Inflammatory macrophage (primary cell): Measurements from ENCODE around the gene RFTN1.
"Not testable (repeated sequence)": the region's sequence is repeated elsewhere in the genome, so short reads cannot be mapped to it uniquely, and the experiment has no call there.

Experiments used
- DNase-seq, 2 donors: peaks; one replicate each; pipeline ENCODE4 v3.0.0-alpha.2; 2020 to 2022

RFTN1 gene

DNA sequence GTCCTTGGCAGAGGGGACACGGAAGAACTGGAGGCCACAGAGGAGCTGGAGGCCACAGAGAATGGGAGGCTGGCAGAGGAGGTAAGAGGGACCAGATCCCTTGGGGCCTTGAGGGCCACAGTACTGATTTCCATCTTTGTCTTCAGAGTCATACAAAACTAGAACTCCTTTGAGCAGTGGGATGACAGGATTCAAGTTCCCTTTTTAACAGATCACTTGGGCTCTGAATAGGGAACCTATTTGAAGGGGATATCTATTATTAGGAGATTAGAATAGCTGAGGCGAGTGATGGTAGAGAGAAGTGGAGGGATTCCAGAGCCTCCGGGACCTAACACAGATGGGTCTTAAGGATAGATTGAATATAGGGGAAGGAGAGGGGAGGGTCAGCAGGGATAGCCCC is 192.8 kb downstream of the RFTN1 start:
- peak; percentile 44 to 46 for DNase-seq

DNA sequence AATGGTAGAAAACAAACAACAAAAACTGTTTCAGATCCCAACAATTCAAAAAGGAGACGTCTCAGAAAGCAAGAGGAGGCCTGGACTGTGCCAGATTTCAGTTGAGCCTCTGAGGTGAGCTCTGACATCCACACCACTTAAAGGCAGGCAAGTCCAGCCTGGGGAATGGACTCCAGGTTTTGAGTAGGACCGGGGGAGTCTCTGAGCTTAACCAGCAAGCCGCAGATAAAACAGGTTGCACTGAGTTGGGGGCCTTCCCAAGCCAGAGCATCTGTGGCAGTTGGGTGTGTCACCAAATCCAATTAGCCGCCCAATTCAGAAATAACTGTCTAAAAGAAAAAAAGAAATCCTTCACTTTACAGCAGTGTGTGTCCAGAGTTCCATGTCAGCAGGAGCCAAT is 193.8 kb downstream of the RFTN1 start:
- DNase-seq = no peak

DNA sequence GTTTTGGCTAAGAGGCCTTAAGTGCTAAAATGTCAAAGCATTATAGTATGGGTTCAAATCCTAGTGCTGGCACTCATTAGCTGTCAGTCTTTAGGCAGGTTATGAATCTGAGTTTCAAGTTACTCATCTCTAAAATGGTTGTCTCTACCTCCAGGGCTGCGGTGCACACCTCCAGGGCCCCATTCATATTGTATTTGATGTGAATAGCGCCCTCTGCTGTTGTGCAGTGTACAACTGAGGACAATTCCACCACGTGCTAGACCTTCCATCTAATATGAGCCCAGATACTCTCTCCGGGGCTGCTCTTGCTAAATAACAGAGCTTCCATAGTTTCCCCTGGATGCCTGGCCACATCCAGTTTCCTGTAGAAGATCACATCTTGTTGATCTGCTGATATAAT is 194.2 kb downstream of the RFTN1 start:
- no peak for DNase-seq

DNA sequence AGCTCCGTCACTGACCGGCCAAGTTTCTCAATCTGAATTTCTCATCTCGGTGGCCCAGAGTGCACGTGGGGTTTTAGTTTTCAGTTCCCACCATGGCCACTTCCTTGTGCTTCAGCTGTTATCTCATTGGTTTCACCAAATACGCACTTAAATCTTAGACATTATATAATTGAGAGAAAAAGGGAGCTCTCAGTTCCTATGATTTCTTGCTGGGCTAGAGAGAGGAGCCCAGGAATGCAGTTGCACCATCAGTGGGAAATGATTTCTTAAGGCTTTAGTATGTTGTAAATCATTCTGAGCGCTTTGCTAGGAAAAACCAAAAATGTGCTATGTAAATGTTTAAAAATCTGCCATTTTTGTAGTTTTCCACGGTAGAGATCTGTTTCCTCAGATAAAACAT is 195.3 kb downstream of the RFTN1 start:
- DNase-seq = peak; percentile 24 to 37

DNA sequence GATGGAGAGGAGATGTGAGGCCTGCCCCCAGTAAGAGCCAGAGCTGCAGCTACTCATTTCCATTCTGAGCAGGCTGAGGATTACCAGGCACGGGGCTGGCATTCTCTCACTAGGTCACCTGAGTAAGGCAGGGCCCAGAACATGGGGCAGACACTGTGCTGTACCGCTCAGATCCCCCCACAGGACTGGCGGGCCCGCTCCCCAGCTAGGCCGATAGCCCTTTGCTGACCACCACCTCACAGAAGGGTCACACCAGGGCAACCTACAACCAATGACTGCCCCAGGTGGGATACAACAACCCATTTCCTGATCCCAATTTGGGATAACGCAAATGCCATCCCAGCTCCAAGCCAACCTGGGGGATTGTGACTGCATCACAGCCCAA is 195.9 kb downstream of the RFTN1 start:
- DNase-seq = no peak

DNA sequence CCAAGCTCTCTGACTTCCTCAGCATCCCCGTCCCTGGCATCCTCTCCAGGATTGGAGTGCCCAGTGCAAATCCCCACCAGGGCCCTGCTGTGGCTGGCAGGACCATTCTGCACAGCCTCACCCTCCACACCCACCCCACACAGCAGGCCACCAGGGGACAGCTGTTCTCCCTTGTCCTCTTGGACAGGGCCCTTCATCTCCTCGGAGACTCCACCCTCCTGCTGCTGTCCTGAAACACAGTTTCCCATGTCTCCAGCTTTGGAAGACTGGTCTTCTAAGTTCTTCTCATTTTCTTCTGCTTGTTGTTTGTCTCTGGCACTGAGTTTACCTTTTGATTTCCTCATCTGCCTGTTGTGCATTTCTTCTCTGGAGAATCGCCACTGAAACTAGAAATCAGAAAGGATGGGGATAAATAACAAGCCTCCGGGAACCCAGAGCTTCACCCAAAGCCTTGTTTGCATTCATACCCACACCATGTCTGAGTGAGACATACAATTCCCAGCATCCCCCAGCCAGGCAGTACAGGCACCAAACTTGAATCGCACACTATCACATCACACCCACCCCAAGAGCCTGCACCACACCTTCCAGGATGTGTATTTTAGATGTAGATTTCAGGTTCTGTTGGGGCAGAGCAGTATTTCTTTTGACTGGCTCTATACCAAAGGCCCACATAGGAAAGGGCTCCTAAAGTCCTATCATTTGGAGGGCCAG is 196.5 kb downstream of the RFTN1 start:
- no peak for DNase-seq

DNA sequence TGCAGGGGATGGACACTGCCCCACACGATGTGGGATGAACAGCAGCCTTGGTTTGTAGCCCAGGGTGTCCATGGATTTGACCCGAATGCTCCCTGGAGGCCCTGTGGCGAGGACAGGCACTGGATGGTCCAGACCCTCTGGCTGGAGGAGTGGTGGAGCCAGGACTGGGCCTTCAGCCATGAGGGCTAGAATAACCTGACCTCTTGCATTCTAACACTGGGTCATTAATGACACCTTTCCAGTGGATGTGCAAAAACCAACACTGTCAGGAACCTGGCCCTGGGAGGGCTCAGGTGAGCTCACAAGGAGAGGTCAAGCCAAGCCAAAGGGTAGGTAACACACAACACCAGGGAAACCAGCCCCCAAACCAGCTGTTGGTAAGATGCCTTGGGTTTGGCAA is 197.1 kb downstream of the RFTN1 start:
- no peak for DNase-seq

DNA sequence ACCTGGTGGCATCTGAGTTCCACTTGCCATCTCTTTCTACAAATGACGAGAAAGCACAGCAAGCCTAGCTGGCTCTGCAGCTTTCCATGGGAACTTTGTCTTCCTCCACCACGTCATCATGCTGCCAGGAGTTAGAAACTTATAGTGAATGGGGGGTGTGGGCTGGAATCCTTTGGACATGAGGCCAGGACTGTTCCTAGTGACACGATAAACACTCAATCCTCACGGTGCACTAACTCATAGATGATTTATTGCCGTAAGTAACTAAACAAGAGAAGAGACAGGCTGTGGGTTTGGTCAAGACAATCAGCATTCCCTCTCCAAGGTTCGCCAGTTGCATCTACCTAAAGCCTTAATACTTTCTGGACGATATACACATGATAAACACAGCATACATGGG is 197.9 kb downstream of the RFTN1 start:
- no peak for DNase-seq

DNA sequence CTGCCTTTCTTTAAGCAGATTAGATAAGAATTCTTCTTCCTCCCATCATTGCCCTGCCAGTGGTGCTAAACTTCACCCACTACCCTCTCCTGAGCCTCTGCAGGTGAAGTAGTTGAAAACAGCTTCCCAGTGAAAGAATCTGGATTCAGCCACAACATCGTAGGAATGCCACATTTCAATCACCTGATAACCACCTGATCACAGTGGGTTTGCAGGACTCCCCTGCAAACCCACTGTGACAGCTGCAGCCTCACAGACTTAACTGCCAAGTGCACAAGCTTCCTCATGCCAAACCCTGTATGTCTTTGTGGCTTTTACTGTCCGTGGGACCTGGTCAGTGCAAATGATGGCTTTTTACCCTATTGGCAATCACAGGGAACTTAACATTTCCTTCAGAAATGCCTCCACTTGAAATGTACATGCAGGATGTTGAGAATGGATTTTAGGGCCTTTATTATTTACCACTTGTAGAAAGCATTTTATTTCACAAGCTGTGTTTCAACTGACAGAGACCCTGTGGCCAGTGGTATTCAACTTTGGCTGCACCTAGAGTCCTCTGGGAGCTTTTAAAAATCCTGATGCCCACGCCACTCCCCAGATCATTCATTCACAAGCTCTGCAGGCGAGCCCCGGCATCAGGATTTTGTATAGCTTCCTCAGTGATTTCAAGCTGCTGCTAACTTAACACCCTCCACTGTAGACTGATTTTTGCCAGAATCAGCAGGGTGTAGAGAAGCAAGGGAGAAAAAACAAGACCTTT is 199.4 kb downstream of the RFTN1 start:
- DNase-seq = no peak

DNA sequence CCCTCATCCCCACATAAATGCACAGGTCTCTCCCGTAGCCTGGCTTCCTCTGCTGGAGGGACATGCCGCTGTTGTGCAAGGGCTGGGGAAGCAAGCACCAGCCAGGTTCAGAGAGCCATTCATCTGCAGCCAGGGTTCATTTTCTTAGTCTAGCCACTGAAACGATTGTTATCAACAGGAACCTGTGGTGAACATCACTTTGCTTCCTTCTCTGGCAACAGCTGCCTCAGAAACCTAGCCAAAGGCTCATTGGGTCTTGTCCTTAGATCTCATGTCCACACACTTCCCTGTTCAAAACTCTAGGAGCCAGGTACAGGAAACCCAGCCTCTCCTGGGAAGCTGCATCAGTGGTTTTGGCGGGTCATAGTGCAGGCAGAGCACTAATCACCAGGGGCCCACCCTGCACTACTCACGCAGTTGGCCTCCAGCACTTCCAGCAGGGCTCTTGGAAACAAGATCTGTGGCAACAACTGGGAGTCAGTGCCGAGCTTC is 201.5 kb downstream of the RFTN1 start:
- no peak for DNase-seq

DNA sequence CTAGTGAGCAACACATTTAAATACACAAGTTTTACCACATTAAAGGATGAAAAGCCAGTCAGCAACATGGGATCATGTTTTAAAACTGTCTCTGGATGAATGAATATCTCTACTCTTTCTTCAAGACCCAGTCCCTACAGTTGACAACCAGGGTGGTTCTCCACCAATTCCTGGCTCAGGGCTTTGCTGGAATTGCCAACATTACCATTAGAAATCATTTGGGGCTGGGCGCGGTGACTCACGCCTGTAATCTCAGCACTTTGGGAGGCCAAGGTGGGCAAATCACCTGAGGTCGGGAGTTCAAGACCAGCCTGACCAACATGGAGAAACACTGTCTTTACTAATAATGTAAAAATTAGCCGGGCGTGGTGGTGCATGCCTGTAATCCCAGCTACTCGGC is 203.0 kb downstream of the RFTN1 start:
- DNase-seq = not testable (repeated sequence)

DNA sequence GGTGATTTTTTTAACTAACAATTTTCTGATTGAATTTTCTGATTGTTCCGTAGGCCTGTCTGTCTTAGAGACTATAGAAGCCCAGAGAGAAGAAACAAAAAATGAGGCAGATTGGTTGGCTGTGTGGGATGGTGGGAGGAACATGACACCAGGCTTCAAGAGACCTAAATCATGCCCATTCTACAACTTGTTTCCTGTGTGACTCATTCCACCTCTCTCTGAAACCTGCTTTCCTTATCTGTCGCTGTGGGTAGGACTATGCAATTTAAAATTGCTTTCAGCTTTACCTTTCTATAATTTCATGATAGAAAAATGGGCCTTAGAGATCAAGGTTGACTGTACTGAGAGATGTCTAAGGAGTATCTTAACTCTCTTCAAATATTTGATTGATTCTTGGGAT is 203.9 kb downstream of the RFTN1 start:
- peak in 1 of 2 donors; percentile 38 for DNase-seq

DNA sequence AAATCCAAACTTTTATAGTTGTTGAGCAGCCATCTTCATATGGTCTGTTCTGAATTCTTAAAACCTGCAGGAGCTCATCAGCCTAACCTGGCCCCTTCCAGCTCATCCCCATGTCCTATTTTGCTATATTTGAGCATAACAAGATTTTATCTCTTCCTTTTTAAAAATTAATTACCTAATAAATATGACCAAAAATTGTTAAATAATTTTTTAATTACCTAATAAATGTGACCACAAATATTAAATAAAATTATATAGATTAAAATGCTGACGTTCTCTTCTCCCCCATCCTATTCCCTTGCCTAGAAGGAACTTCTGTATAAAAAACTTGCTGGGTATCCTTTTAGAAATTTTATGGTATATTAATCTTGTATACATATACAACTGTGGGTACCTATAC is 204.8 kb downstream of the RFTN1 start:
- no peak for DNase-seq

DNA sequence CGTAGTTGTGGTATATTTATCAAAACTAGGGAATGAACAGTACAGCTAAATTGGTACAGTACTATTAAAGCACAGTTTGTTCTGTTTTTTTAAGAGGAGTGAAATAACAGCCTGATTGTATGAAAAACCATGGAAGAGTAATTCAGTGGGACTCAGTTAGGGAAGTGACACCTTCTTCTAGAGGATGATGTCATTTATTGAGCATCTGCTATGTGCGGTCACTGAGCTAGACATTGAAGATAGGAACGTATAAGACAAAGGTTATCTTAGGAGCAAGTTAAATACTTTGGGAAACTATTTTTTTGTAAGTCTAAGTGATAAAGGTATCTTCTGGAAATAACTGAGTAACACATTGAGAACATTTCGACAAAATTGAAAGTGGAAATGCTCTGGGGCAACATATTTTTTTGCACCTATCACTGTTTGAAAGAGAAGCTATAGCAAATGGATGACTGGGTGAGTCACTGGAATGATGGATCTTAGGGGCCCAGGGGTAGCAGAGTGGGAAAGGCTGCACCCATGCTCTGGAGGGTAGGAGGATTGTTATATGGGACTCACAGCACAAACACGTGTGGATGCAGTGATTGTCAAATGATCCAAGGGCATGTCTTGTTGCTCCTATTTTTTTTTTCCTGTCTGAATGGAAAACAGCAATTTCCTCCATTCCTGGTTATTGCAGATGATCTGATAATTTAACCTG is 205.5 kb downstream of the RFTN1 start:
- no peak for DNase-seq

DNA sequence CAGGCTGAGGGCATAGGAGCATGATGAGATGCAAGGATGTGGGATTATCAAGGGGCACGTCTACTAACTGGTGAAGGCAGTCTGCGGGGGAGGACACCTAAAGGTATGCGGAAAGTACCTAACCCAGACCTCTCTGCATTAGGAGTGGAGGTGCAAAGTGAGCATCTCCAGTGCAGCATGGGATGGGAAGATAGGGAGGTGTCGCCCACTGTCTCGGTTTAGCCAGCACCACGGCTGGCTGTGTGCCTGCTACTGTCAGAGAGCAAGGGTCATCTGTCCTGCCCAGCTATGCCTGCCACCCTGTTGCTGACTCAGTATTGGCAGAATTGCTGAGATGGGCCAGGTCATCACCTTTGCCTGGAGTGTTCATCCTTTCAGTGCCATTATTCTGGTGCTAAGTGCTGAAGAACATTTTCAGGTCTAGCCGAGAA is 208.4 kb downstream of the RFTN1 start:
- no peak for DNase-seq

DNA sequence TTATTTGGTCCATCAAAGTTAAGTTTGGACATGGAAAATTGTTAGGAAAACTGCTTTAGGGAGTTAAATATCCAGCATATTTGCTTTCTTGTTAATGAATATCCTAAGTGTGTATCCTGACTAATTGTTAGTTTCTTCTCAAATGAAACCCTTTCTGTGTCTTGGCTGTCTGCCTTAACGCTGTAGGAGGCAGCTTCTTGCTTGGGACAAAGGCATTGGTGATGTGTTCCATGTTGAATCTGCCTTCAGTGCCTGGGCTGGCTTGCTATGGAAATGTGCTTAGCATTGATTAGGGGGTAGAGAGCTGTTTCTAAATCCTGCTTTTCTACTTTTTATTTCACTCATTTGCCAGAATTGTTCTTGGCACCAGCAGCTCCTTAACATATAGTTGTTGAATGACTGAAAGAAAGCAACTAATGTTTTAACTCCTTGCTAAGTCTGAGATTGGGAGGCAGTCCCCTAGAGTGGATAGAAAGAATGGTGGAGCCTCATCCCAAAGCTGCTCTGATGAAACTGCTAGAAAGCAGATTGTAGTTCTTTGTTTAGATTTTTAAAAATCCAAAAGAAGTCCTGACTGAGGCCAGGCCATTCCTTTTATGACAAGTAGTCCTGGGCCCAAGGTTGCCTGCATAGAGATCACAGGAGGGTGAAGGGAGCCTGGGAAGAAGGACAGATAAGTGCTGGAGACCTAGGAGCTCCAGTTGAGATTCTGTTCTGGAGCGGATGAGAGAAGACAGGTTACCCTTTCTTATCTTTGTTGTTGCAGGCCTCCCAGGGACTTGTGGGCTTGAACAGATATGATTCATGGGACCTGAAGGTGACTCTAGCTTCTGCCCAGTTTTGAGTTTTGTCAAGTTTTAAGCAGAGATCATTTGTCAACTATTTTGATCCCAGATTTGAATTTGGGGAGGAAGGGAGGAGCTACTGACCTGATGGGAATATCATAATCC is 209.2 kb downstream of the RFTN1 start:
- DNase-seq = no peak

DNA sequence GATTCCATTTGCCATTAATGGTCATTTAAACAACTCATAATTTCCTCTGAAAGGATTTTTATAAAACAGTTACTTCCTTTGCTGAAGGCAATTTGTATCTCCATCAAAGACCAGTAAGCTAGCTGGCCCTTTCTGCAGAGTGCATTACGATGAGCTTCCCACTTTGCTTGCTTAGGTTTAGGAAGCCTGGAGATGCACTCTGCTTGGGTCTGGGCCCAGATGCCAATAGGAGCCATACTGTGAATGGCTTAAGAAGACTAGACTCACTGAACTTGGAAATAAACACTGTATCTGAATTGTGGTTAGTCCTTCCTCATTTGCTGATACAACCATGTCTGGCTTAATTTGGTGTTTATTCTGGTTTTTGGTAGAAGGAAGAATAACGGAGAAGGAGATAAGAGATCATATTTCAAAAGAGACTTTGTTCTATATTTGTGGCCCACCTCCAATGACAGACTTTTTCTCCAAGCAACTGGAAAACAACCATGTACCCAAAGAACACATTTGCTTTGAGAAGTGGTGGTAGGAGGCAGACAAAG is 210.4 kb downstream of the RFTN1 start:
- DNase-seq = no peak

DNA sequence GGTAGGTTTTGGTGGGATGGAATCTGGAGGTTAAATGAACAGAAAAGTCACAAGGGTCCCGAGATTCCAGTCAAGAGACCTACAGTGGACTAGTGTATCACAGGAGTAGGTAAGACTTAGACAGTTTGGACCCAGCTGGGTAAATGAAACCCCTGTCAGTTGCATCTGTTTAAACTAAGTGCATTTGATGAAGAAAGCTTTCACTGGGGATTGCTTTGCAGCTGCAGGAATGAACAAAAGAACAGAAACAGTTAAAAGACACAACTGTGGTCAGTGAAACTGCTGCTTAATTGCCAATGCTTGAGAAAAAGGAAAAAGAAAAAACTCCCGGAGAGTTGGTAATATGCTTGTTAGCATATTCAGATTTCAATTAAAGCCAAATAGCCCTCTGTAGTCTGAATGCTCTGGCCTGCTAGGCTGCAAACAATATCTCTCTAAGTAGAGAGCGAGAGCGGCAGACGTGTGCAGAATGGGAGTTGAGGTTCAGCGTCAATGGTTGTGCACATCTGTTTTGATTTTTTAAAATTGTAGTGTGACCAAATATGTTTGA is 211.3 kb downstream of the RFTN1 start:
- no peak for DNase-seq

DNA sequence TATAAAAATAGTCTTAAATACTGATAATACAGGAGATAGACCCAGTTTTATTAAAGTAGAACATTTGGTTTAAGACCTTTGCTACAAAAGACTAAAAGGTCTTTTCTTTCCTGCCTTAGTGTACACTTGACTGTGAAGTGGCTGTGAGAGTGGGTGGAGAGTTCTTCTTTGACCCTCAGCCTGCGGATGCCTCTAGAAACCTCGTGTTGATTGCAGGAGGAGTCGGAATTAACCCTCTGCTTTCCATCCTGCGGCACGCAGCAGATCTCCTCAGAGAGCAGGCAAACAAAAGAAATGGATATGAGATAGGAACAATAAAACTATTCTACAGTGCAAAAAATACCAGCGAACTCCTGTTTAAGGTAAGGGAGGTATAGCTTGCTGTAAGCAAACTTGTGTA is 212.0 kb downstream of the RFTN1 start:
- no peak for DNase-seq

DNA sequence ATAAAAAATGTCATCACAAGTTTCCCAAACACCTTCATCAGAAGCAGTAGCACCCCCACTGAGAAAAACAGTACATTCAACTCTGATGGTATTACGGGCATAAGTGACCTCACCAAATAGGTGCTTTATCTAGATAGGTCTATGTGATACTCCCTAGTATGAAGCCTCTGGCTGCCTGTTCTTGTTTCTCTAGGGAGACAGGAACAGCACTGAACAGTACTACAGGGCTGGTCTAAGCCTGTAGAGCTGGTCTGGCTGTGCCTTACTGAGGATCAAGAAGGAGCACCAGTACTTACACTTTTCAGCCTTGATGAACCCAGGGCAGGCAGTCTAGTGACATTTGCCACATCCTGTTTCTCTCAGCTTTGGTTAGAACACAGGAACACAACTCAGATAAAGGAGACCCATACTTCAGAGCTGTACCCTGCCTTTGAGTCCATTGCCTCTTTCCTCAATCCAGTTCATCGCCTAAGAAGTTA is 212.6 kb downstream of the RFTN1 start:
- no peak for DNase-seq

DNA sequence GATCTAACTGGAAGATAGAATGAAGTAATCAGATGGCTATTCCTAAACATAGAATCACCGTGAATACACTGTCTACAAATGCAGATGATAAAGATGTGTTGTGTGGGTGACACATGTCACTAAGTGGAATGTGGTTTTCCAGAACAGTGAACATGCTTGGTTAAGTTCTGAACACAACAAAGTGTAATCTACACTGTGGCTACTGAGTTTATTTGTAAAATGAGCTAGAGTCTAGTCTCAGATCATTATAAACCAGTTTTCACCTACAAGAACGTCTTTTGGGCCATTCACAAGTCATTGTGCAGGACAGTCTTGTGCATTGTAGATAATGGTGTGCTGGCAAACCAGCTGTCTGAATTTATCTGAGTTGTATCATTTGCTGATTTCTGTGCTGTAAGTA is 213.2 kb downstream of the RFTN1 start:
- no peak for DNase-seq

DNA sequence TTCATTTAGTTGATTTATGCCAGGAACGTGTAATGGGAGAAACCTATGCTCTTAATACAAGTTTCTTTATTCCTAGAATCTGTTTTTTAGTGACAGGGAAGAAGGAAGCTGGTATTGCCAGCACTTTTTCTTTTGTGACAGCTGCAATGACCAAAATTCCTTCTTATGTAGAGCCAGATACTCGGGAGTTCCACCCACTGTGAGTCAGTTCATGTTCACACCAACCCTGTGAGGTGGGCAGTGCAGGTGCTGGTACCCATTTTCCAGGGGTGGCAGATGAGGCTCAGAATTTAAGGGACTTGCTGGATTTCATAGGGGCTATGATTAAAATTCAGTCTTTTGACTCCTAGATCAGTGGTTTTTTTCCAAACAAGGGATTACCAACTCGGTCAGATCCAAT is 213.8 kb downstream of the RFTN1 start:
- DNase-seq = no peak
